Measurements from ENCODE around the gene NETO1.
A peak's percentile ranks its signal among the peaks of the same experiment; 100 is the strongest.

Gene NETO1

DNA sequence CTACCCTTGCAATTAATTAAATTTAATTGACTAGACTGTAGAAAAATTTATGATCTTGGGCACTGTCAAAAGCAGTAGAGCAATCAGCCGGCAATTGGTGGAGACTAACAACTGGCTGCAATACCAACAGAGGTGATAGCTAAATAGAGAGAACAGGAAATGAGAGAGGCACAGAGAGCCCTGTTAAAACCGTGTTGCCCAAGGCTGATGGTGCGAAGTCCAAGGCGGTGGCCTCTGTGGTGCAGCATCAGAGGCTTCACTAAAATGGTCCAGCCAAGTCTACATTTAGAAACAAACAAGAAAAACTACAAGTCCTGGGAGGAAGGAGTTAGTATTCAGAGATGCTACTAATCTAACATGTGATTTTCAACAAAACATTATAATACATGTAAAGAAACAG lies 115.6 kb downstream of the NETO1 start:
- no peak for DNase-seq (ENCODE audit: low read depth)

DNA sequence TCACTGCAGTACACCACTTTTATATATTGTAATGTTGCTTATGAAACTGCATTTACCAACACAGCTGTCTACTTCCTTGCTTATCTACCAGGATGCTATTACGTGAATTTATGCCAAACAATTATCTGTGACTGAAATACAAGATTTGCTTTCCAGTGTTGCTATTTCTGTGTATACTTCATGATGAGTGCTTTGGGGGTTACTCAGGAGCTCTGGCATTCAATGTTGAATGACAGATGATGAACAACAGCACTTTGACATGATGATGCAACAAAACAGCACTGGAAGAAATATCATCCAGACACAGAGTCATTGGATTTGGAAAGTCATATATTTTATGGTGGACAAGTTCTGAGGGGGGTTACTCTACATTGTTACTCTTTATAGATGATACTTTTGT lies 125.8 kb downstream of the NETO1 start:
- DNase-seq (ENCODE audit: low read depth) = peak; percentile 51
- H3K4me3 ChIP-seq (ENCODE audit: low read length) = no peak overlapping the region
- TF ChIP-seq, protein P1, sequence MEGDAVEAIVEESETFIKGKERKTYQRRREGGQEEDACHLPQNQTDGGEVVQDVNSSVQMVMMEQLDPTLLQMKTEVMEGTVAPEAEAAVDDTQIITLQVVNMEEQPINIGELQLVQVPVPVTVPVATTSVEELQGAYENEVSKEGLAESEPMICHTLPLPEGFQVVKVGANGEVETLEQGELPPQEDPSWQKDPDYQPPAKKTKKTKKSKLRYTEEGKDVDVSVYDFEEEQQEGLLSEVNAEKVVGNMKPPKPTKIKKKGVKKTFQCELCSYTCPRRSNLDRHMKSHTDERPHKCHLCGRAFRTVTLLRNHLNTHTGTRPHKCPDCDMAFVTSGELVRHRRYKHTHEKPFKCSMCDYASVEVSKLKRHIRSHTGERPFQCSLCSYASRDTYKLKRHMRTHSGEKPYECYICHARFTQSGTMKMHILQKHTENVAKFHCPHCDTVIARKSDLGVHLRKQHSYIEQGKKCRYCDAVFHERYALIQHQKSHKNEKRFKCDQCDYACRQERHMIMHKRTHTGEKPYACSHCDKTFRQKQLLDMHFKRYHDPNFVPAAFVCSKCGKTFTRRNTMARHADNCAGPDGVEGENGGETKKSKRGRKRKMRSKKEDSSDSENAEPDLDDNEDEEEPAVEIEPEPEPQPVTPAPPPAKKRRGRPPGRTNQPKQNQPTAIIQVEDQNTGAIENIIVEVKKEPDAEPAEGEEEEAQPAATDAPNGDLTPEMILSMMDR (IDR thresholded peaks at IDR 0.05; ENCODE audit: insufficient read depth, low read depth, low read length, missing control alignments) = no peak

More for the DNA sequence above, 115.6 kb downstream of the NETO1 start:
- H3K4me3 ChIP-seq (ENCODE audit: low read length) = no peak overlapping the region
- TF ChIP-seq, protein P1 (IDR thresholded peaks at IDR 0.05; ENCODE audit: insufficient read depth, low read depth, low read length, missing control alignments) = no peak

DNA sequence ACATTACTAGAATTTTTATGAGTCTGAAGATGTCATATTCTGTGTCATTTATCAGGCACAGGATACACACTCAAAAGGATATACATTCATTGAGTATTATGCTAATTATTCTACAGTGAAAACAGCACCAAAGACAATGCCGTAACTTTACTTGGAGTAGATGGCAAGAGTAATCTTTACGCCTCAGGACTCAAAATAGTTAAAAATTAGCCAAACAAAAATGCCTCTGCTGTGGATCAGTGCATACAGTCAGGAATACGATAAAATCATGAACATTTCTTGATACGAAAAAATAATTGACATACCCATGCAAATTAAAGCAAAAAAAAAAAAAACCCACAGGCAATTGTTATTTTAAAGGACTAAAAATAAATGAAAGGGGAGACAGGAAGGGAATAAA lies 129.7 kb downstream of the NETO1 start:
- TF ChIP-seq, protein P1 (IDR thresholded peaks at IDR 0.05; ENCODE audit: insufficient read depth, low read depth, low read length, missing control alignments) = no peak
- no peak for DNase-seq (ENCODE audit: low read depth)
- H3K4me3 ChIP-seq (ENCODE audit: low read length) = no peak overlapping the region

DNA sequence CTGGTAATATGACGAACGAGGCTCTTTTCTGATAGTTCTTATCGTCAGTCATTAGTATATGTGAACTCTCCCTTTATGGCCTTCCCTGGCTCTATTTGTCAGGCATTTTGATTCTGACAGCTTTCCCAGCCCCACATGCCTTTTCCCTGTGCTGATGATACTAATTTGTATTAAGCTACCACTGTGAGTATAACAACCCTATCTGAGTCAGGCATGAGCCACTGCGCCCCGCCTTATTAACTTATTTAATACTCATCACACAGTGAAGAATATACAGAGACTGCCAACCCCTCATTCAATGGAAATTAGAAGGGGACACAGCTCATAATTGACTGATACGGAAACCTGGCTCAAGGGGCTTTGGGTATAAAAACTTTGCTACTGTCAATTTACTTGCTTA lies 140.0 kb downstream of the NETO1 start:
- DNase-seq (ENCODE audit: low read depth) = peak; percentile 74
- H3K4me3 ChIP-seq (ENCODE audit: low read length) = no peak overlapping the region
- TF ChIP-seq, protein P1 (IDR thresholded peaks at IDR 0.05; ENCODE audit: insufficient read depth, low read depth, low read length, missing control alignments) = no peak

DNA sequence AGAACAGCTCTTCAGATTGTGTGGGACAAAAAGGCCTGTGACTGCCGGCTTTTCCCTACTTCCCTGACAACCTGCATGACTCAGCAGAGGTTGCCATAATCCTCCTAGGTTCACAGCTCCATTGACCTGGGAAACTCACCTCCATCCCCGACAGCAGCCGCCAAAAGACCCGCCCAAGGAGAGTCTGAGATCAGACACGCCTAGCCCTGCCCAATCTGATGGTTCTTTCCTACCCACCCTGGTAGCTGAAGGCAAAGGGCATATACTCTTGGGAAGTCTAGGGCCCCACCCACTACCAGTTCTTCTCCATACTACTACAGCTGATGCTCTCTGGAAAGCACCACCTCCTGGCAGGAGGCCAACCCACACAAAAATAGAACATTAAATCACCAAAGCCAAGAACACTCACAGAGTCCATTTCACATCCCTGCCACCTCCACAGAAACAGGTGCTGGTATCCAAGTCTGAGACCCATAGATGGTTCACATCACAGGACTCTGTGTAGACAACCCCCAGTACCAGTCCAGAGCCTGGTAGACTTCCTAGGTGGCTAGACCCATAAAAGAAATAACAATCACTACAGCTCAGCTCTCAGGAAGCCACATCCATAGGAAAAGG lies 140.6 kb downstream of the NETO1 start:
- peak; percentile 70 for DNase-seq (ENCODE audit: low read depth)

DNA sequence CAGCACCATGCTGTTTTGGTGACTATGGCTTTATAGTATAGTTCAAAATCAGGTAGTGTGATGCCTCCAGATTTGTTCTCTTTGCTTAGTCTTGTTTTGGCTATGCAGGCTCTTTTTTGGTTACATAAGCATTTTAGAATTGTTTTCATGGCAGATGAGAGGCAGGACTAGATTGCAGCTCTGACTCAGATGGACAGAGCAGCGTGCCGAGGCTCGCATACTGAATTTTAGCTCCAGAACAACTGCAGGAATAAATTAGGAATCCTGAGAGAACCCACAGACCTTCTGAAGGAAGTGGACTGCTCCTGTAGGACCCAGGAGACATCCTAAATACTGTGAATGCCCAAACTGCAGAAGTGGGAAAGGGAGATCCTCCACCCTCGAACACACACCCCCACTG lies 141.6 kb downstream of the NETO1 start:
- TF ChIP-seq, protein P1 (IDR thresholded peaks at IDR 0.05; ENCODE audit: insufficient read depth, low read depth, low read length, missing control alignments) = no peak
- DNase-seq (ENCODE audit: low read depth) = peak; percentile 56
- no peak overlapping the region for H3K4me3 ChIP-seq (ENCODE audit: low read length)

More for the DNA sequence above, 140.6 kb downstream of the NETO1 start:
- TF ChIP-seq, protein P1 (IDR thresholded peaks at IDR 0.05; ENCODE audit: insufficient read depth, low read depth, low read length, missing control alignments) = no peak
- H3K4me3 ChIP-seq (ENCODE audit: low read length) = no peak overlapping the region

DNA sequence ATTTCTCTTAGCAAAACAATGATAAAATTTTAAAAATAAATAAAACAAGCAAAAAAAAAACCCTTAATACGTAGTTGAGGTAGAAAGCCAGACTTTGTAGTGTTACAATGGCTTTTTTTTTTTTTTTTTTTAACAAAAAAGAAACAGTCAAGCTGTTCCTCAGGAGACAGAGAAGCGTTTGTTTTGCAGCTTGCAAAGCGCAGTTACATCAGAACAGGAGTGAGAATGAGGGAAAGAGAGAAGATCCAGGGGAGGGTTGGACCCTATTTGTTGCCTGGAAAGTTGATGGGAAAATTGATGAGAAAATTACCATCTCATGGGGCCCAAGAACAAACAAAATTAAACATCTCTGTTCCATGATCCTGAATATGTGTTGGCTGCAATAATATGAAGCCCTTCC lies 146.5 kb downstream of the NETO1 start:
- no peak overlapping the region for H3K4me3 ChIP-seq (ENCODE audit: low read length)
- no peak for DNase-seq (ENCODE audit: low read depth)
- TF ChIP-seq, protein P1 (IDR thresholded peaks at IDR 0.05; ENCODE audit: insufficient read depth, low read depth, low read length, missing control alignments) = no peak
